RWPE1 (cell line): ENCODE measurements around the gene MFAP3L.

Source experiments
- CTCF ChIA-PET: fragments of 350-600 bp; sonication (Branson Sonifier 250); formaldehyde crosslinking; extraction: SDS; loops from one replicate; lab custom pipeline; 2021; lab: Yijun Ruan, JAX
- POLR2A ChIA-PET: fragments of 400-600 bp; formaldehyde crosslinking; extraction: SDS; loops from one replicate; lab custom pipeline; 2020; ENCODE audit warnings: antibody characterized with exemption; ENCODE audit not compliant: low non-redundant PET; lab: Yijun Ruan, JAX
- DNase-seq: peaks from one replicate; pipeline ENCODE4 v3.0.0; 2012; ENCODE audit warnings: low spot score
- H3K27ac ChIP-seq: fragments of 450-650 bp; 2 replicates; pipeline ENCODE4 v1.5.1; 2017
- TF ChIP-seq, protein P1 (sequence below): fragments of 450-650 bp; conservative IDR thresholded peaks from 2 replicates; pipeline ENCODE4 v1.5.1; 2017; ENCODE audit warnings: low read depth, mild to moderate bottlenecking

MFAP3L gene

DNA sequence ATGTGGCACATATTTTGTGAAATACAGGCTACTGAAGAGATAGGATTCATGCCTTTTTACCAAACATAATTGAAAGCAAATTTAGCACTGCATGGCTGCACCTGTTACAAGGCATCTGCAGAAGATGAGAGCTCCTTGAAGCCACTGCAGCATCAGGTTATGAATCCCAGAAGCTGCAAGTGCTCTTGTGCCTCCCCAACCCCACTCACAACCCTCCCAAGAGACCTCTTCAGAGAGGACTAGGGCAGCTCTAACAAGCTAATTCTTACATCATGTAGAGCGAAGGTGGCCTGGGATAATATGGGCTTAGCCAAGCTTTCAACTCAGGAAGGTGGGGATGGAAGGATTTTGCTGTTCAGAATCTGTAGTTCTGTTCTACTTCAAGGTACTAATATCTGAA, 27.2 kb downstream of the MFAP3L start:
- no peak overlapping the region for H3K27ac ChIP-seq
- CTCF ChIA-PET: no interaction called here
- TF ChIP-seq, protein P1, sequence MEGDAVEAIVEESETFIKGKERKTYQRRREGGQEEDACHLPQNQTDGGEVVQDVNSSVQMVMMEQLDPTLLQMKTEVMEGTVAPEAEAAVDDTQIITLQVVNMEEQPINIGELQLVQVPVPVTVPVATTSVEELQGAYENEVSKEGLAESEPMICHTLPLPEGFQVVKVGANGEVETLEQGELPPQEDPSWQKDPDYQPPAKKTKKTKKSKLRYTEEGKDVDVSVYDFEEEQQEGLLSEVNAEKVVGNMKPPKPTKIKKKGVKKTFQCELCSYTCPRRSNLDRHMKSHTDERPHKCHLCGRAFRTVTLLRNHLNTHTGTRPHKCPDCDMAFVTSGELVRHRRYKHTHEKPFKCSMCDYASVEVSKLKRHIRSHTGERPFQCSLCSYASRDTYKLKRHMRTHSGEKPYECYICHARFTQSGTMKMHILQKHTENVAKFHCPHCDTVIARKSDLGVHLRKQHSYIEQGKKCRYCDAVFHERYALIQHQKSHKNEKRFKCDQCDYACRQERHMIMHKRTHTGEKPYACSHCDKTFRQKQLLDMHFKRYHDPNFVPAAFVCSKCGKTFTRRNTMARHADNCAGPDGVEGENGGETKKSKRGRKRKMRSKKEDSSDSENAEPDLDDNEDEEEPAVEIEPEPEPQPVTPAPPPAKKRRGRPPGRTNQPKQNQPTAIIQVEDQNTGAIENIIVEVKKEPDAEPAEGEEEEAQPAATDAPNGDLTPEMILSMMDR: no peak
- POLR2A ChIA-PET: no interaction called here
- DNase-seq: no peak

- no peak overlapping the region for H3K27ac ChIP-seq
- POLR2A ChIA-PET: no interaction called here
- CTCF ChIA-PET: no interaction called here
- TF ChIP-seq, protein P1: no peak
- DNase-seq: no peak
These were observed 29.6 kb downstream of the MFAP3L start for GRCh38 chr4:169996379-169997240.

GRCh38 chr4:169993531-169993930, 32.7 kb downstream of the MFAP3L start:
- TF ChIP-seq, protein P1: no peak
- ChIA-PET CTCF (no interaction called here), POLR2A (no interaction called here)
- no peak overlapping the region for H3K27ac ChIP-seq
- no peak for DNase-seq

- CTCF ChIA-PET: interaction anchor here (0.5 to 0.7 kb wide), 4 partner anchors 60 to 1842 kb away, joined by 3 to 5 read pairs (median 3); no protein-coding TSS in a partner anchor
- no peak for DNase-seq
- TF ChIP-seq, protein P1: no peak
- POLR2A ChIA-PET: no interaction called here
- H3K27ac ChIP-seq: no peak overlapping the region
These were observed 37.9 kb downstream of the MFAP3L start for GRCh38 chr4:169988252-169988651.

DNA sequence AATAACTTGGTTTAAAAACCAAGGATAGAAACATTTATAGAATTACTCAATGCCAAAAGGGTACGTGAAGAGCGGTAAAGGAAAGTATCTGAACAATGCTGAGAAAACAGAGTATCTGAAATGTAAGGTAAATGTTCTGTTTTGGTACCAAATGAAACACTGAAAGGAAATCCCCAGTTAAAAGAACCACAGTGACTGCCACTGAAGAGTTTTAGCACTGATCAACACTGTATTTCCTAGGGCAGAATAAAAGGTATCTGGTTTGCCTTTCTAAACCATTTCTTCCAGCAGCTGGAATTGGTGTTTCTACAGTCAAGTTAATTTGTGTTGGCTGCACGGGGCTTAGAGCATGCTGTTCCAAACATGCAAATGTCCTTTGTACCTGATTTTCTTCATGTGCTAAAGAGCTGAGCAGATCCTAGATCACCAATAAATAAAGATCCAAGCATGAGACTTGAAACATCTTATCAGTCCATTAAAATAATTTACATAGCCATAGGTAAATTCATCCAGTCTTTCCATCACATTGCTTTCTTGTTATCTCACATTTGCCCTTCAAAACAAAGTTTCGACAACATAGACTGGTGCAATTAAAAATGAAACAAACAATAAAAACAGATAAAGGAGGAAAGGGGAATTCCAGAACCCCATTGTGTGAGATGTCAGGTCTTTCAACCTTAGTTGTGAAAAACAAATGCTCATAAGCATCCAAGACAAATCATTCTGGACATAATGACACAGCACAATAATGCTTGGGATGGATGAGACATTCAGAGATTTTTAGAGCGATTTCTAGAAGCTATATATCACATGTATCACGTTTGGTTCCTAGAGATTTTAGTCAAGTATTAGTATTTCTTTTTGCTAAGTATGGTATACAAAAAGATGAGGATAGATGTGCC, 38.6 kb downstream of the MFAP3L start:
- POLR2A ChIA-PET: no interaction called here
- no peak overlapping the region for H3K27ac ChIP-seq

More for the DNA sequence above, 38.6 kb downstream of the MFAP3L start:
- CTCF ChIA-PET: interaction anchor here (0.5 to 0.7 kb wide), 3 partner anchors 60 to 862 kb away, joined by 3 to 5 read pairs (median 3); no protein-coding TSS in a partner anchor
- DNase-seq: no peak
- TF ChIP-seq, protein P1: no peak
